ENCODE results near the gene RAPGEF4.

DNA sequence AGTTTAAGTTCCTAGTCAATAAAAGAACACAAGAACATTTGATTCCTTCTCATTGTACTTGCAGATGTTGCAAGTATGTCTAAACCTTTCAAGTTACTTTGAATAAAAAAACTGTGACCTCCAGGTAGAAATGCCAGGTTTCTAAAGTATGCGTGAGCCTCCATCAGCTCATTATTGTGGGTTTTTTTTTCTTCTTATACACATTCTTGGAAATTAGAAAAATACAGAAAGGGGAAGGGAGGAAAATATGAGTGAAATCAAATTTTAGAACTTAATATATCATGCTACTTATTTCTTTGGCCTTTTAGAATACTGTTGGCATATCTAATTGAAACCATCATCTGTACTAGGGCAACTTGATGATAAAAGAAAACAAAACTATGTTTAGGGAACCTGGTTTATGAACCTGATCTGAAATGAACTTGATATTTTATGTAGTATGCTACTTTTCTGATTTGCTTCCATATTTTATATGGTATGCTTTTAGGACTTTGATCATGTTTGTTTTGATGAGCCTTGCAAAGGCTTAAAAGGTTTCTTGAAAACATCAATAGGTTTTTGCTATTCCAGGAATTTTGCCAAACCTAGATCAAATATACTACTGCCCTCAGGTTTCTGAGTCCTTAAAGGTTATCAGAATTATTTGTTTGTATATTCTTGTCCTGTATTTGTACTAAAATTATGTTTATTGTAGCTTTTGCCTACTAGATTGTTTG lies 209.3 kb downstream of the RAPGEF4 start:
- no peak for TF ChIP-seq POLR2A (IDR thresholded peaks at IDR 0.05)
- TF ChIP-seq, protein P1, sequence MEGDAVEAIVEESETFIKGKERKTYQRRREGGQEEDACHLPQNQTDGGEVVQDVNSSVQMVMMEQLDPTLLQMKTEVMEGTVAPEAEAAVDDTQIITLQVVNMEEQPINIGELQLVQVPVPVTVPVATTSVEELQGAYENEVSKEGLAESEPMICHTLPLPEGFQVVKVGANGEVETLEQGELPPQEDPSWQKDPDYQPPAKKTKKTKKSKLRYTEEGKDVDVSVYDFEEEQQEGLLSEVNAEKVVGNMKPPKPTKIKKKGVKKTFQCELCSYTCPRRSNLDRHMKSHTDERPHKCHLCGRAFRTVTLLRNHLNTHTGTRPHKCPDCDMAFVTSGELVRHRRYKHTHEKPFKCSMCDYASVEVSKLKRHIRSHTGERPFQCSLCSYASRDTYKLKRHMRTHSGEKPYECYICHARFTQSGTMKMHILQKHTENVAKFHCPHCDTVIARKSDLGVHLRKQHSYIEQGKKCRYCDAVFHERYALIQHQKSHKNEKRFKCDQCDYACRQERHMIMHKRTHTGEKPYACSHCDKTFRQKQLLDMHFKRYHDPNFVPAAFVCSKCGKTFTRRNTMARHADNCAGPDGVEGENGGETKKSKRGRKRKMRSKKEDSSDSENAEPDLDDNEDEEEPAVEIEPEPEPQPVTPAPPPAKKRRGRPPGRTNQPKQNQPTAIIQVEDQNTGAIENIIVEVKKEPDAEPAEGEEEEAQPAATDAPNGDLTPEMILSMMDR (IDR thresholded peaks at IDR 0.05), result no peak

Data from sigmoid colon (tissue), 3 donors.